Upper lobe of left lung (tissue), 4 donors: ENCODE data around the gene ATG10.

ENCODE experiments used
- CTCF ChIP-seq, 6 experiments: fragments of 450-650 bp in 4 of 6; fragments of 200-600 bp in 2 of 6; sonication (generic) in 2 of 6; IDR thresholded peaks; one replicate each; pipeline ENCODE4 v1.5.1; 2016 to 2019; ENCODE audit warnings: antibody characterized with exemption in 6 of 6
- EP300 ChIP-seq, 4 donors: sonication (generic); formaldehyde crosslinking; IDR thresholded peaks; one replicate each; pipeline ENCODE4 v1.5.1; 2017; ENCODE audit warnings: antibody characterized with exemption in 4 of 4, control low read depth in 2 of 4
- POLR2A ChIP-seq, 4 donors: fragments of 450-650 bp; IDR thresholded peaks; one replicate each; pipeline ENCODE4 v1.5.1; 2016 to 2017; ENCODE audit warnings: antibody characterized with exemption in 4 of 4, mild to moderate bottlenecking in 2 of 4

GRCh38 chr5:82169892-82170291 lies 198.1 kb downstream of the ATG10 start:
- no peak for TF ChIP-seq CTCF (IDR thresholded peaks at IDR 0.05)
- TF ChIP-seq POLR2A (IDR thresholded peaks at IDR 0.05), result no peak
- TF ChIP-seq EP300 (IDR thresholded peaks at IDR 0.05), result no peak
